ENCODE measurements around the gene SGSM1. TPM values are rescaled to one million over a fixed set of nuclear protein-coding genes. Genes with fewer than 3 reads are reported as not detected.

The SGSM1 gene
- total RNA-seq, 1 donor from 2014 or later: 0.09 TPM

DNA sequence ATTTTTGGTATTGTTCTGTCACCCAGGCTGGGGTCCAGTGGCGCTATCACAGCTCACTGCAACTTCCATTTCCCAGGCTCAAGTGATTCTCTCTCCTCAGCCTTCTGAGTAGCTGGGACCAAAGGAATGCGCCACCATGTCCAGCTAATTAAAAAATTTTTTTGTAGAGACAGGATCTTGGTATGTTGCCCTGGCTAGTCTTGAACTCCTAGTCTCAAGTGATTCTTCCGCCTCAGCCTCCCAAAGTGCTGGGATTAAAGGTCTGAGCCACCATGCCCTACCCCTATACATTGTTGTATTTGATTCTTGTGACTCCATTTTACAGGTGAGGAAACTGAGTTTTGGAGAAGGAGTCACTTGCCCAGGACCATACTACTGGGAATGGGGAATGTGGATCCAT is 158.4 kb downstream of the SGSM1 start:
- DNase-seq: no peak
- H3K27ac Mint-ChIP-seq: no peak overlapping the region
- no peaks in the 10 kb centered on the region for H3K27me3 Mint-ChIP-seq
- TF ChIP-seq, protein P1, sequence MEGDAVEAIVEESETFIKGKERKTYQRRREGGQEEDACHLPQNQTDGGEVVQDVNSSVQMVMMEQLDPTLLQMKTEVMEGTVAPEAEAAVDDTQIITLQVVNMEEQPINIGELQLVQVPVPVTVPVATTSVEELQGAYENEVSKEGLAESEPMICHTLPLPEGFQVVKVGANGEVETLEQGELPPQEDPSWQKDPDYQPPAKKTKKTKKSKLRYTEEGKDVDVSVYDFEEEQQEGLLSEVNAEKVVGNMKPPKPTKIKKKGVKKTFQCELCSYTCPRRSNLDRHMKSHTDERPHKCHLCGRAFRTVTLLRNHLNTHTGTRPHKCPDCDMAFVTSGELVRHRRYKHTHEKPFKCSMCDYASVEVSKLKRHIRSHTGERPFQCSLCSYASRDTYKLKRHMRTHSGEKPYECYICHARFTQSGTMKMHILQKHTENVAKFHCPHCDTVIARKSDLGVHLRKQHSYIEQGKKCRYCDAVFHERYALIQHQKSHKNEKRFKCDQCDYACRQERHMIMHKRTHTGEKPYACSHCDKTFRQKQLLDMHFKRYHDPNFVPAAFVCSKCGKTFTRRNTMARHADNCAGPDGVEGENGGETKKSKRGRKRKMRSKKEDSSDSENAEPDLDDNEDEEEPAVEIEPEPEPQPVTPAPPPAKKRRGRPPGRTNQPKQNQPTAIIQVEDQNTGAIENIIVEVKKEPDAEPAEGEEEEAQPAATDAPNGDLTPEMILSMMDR (IDR thresholded peaks at IDR 0.05): no peak
- ChIA-PET CTCF (no interaction called here), POLR2A (no interaction called here)
- ATAC-seq (ENCODE audit: low read depth): no peak
- no peaks in the 10 kb centered on the region for H3K9me3 Mint-ChIP-seq
- H3K36me3 Mint-ChIP-seq (ENCODE audit: low read depth): no peaks in the 10 kb centered on the region
- H3K4me3 Mint-ChIP-seq: no peak overlapping the region
- H3K4me1 Mint-ChIP-seq: no peaks in the 10 kb centered on the region
- intact Hi-C loops (cut with micrococcal nuclease): no loop called here

DNA sequence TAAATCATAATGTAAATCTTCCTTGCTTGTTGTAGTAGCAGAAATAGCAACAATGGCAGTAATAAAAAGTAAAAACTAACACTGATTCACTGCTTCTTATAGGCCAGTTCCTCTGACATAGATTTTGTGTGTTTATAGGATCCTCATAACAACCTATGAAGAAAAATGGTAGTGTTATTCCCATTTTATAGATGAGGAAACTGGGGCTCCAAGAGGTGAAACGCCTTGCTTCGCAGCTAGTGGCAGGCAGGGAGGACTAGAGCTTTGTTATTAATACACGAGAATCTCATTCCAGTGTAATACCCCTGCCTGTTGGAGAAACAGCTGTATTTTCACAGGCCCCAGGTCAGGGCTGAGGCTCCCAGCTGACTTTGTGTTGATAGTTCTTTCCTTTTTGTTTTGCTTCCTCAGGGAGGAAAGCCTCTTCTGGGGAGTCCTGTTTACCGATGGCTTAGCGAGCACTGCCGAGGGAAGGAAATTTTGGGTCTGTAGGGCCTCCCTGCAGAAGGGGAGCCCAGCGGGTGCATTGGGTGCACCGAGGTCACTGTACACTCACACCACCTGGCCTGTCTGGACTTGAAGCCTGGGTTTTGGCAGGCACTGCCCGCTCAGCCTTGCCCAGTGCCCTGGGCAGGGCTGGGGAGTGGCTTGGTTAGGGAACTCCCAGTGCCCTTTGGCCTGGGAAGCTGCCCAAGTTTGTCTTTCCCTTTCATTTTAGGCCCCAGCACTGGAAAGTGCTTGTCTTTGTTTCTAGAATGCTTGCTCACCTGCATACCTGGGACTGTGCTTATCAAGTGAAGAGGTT is 160.0 kb downstream of the SGSM1 start:
- CTCF ChIA-PET: no interaction called here
- Mint-ChIP-seq H3K4me1 (no peaks in the 10 kb centered on the region), H3K27me3 (no peaks in the 10 kb centered on the region), H3K4me3 (no peak overlapping the region), H3K27ac (no peak overlapping the region), H3K9me3 (no peaks in the 10 kb centered on the region), H3K36me3 (ENCODE audit: low read depth) (no peaks in the 10 kb centered on the region)
- intact Hi-C loops (cut with micrococcal nuclease): no loop called here
- TF ChIP-seq, protein P1 (IDR thresholded peaks at IDR 0.05): no peak
- DNase-seq (no peak), ATAC-seq (ENCODE audit: low read depth) (no peak)
- POLR2A ChIA-PET: no interaction called here

DNA sequence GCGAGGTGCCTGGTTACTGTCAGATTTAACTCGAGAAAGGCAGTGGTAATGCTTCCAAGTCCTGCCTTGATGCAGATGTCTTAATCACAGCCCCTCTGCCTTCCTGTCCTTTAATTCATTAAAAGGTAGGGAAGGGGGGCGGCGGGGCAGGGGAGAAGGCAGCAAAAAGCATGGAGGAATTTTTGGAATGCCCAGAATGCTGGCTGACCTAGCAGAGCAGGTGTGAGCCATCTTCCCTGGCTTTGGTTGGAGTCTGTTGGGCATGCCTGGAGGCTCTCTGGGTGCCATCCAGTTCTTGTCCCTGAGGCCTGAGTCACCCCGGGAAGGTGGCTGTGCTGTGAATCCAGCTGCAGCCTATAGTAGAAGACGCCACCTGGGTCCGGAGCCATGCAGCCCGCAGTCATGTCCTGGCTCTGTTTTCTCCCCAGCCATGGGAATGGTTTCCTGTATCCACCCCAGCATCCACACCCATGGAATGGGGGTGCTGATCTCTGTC is 162.1 kb downstream of the SGSM1 start:
- intact Hi-C loops (cut with micrococcal nuclease): no loop called here
- no peaks in the 10 kb centered on the region for H3K9me3 Mint-ChIP-seq
- no peak overlapping the region for H3K4me3 Mint-ChIP-seq
- ATAC-seq (ENCODE audit: low read depth) (no peak), DNase-seq (no peak)
- TF ChIP-seq, protein P1 (IDR thresholded peaks at IDR 0.05): no peak
- ChIA-PET POLR2A (no interaction called here), CTCF (no interaction called here)
- H3K4me1 Mint-ChIP-seq: no peaks in the 10 kb centered on the region
- H3K27ac Mint-ChIP-seq: no peak overlapping the region
- no peaks in the 10 kb centered on the region for H3K36me3 Mint-ChIP-seq (ENCODE audit: low read depth)
- H3K27me3 Mint-ChIP-seq: no peaks in the 10 kb centered on the region

DNA sequence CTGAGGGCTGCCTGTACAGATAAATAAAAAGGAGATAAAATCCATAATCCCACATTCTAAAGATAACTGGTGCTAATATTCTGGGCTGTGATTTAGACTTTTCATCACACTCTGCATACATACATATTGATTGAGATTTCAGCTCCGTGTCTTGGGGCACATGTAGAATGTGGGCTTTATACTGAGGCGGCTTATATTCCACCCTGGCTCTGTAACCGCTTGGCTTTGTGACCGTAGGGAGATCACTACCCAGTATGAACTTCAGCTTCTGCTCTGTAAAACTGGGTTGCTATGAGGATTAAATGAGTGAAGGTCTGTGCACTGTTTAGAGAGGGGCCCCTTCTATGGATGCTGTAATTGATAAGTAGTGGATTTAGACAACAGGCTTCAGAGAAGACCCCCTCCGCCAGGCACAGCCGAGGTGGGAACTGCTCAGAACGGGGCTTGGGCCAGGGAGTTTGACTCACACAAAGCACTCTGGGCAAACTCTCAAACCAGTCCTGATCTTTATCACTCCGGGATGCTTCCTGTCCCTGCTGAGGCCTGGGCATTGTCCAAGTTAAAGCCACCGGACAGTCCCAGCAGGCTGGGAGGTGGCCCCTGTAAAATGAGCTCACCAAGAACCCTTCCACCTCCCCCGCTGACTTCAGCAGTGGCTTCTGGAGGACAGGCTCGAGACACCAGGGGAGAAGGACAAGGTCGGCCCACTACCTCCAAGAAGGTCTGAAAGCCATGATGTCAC is 163.7 kb downstream of the SGSM1 start:
- CTCF ChIA-PET: interaction anchor here (0.6 kb wide), 1 partner anchor 9 kb away, joined by 3 read pairs; no protein-coding TSS in a partner anchor
- no peak for DNase-seq
- Mint-ChIP-seq H3K27me3 (no peaks in the 10 kb centered on the region), H3K4me3 (no peak overlapping the region), H3K9me3 (no peaks in the 10 kb centered on the region), H3K4me1 (no peaks in the 10 kb centered on the region), H3K27ac (no peak overlapping the region), H3K36me3 (ENCODE audit: low read depth) (no peaks in the 10 kb centered on the region)
- POLR2A ChIA-PET: no interaction called here
- TF ChIP-seq, protein P1 (IDR thresholded peaks at IDR 0.05): no peak
- no peak for ATAC-seq (ENCODE audit: low read depth)
- intact Hi-C loops (cut with micrococcal nuclease): no loop called here

DNA sequence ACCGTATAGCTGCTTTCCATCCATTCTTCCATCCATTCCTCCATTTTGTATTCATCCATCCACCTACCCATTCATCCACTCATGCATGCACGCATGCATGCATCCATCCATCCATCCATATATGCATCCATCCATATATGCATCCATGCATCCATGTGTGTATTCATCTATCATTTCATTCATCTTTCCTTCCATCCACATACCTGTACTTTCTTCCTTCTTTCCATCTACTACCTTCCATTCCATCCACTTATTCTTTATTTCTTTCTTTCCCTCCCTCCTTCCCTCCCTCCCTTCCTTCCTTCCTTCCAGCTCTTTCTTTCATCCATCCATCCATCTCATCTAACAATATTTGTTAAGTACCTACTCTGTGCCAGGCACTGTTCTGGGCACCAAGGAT is 166.4 kb downstream of the SGSM1 start:
- intact Hi-C loops (cut with micrococcal nuclease): no loop called here
- no peaks in the 10 kb centered on the region for H3K4me1 Mint-ChIP-seq
- TF ChIP-seq, protein P1 (IDR thresholded peaks at IDR 0.05): no peak
- no peak overlapping the region for H3K27ac Mint-ChIP-seq
- H3K27me3 Mint-ChIP-seq: no peaks in the 10 kb centered on the region
- no peak overlapping the region for H3K4me3 Mint-ChIP-seq
- CTCF ChIA-PET: no interaction called here
- POLR2A ChIA-PET: no interaction called here
- no peak for DNase-seq
- no peak for ATAC-seq (ENCODE audit: low read depth)
- H3K36me3 Mint-ChIP-seq (ENCODE audit: low read depth): no peaks in the 10 kb centered on the region
- no peaks in the 10 kb centered on the region for H3K9me3 Mint-ChIP-seq

Measured in activated B cell treated with CpG ODN at 0.5 μM for 24 hours (primary cell).